ENCODE measurements around the gene LIPK.
"Not testable (repeated sequence)": the region's sequence is repeated elsewhere in the genome, so short reads cannot be mapped to it uniquely, and the experiment has no call there.

Gene LIPK, protein sequence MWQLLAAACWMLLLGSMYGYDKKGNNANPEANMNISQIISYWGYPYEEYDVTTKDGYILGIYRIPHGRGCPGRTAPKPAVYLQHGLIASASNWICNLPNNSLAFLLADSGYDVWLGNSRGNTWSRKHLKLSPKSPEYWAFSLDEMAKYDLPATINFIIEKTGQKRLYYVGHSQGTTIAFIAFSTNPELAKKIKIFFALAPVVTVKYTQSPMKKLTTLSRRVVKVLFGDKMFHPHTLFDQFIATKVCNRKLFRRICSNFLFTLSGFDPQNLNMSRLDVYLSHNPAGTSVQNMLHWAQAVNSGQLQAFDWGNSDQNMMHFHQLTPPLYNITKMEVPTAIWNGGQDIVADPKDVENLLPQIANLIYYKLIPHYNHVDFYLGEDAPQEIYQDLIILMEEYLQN

DNA sequence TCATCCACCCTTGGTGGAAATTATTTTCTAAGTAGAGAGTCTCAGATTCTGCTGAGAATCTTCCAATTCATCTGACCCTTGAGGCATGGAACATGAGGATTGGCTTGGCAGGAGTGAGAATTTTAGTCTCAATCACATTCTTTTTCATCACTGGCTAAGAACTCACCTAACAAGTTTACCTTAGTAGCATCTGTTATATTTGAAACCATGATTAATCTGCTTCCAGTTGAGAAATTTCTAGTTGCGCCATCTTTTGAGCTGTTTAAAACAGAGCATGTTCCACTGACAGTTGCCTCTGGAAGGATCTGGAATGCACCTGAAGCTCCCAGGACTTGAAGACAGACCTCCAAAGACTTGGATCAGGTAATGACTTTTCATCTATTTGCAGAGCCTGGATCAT, at the start of gene LIPK:
TSS of gene LIPK (plus strand) at position 292 of the 400 bp plus-strand sequence. CDS start 18,295 bp downstream, outside the sequence.
- DNase-seq = no peak

DNA sequence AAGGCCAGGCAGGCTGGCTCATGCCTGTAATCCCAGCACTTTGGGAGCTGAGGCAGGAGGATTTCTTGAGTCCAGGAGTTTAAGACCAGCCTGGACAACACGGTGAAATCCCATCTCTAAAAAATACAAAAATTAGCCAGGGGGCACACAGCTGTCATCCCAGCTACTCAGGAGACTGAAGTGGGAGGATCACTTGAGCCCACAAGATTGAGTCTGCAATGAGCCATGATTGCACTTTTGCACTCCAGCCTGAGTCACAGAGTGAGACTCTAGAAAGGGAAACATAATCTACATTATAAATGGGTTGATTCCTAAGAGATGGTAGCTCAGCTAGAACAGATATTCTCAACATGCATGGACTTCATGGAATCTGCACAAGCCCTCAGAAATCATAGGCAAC, 48.1 kb upstream of the LIPK start:
- DNase-seq = no peak

DNA sequence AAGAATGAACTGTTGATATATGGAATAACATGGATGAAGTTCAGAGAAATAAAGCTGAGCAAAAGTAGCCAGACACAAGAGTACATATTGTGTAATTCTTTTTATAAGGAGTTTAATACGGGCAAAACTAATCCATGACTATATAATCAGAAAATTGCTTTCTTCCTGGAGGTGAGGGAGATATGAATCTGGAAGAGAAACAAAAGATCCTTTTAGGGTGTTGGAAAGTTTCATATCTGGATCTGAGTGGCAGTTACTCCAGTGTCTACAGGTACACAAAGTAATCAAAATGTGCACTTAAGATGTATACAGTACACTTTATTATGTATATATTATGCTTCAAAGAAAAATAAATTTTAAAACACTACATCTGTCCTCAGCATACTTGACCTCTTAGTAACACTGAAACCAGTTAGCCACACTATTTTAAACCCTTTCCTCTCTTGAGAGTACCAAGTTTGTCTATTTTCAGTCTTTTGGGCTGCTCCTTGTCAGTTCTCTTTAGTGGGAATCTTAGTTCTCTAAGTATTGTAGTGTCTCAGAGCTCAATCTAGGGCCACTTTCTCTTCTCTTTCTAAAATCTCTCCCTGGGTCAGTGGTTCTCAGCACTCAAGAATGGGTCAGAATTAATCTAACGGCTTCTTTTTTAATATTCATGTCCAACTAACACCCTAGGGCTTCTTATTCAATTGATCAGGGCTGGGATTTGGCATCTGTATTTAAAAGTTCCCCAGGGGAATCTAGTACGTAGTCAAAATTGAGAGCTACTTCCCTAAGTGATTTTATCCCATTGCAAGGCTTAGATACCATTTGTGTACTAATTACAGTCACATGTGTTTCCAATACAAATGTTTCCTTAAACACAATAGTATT, 46.1 kb upstream of the LIPK start:
- DNase-seq = no peak

DNA sequence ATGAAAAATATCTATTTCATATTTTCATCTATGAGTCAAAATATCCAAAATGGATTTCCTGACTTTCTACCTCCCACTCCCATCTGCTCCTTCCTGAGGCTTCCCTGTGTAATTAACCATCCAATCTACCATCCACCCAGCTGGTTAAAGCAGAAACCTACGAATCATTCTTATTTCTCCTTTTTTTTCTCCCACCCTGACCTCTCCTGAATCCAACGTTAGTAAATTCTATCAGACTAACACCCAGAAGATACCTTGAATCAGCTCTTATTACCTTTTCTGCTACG, 45.5 kb upstream of the LIPK start:
- DNase-seq = no peak

DNA sequence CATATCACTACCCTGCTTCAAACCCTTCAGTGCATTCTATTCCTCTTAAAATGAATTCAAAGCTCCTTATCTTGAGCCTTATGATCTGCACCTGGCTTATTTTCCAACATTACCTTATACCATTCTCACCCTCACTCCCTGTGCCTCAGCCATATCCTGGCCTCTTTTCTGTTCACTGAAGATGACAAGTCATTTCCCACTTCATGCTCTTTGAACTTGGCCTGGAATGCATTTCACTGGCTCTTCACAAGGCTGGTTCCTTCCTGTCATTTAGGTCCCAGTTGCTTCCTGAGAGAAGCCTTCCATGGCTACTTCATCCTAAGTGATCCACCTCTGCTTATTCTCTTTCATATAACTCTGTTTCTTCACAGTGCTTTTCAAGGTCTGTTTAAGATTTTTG, 45.0 kb upstream of the LIPK start:
- DNase-seq = no peak

DNA sequence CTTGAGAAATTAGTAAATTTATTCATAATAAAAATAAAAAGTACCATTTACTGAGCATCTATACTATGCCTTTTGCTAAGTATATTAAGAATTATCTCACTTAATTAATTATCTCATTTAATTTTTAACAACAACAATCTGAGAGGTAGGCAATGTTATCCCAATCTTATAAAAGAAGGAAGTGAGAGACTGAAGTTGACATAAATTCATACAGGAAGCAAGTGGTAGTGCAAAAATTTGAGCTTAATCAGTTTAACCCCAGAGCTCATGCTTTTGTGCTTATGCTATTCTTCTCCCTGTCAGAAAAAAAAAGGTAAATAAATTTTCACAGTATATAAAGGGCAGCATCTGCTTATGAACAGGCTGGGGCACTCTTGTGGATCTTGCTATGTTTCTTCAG, 44.5 kb upstream of the LIPK start:
- DNase-seq = no peak

DNA sequence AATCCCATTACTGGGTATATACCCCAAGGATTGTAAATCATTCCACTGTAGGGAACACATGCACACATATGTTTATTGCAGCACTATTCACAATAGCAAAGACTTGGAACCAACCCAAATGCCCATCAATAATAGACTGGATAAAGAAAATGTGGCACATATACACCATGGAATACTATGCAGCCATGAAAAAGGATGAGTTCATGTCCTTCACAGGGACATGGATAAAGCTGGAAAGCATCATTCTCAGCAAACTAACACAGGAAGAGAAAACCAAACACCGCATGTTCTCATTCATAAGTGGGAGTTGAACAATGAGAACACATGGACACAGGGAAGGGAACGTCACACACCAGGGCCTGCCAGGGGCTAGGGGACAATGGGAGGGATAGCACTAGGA, 42.9 kb upstream of the LIPK start:
- not testable (repeated sequence) for DNase-seq

DNA sequence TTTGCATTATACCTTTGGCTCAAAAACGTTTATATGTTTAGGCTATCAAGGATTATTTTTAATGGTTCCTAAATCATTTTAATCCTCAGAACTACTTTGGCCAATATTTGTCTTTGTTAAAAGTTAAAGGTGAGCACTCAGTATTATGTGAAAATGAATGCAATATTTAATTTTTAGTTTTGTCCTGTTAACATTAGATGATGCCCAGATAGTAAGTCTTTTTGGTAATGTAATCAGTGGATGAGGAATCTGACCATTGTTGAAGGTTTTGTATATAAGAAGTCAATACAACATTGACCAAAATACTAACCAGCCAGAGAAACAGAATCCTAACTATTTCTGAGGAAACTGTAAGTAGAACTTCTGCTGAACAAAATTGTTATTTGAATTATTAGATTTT, 41.9 kb upstream of the LIPK start, which contains the start of gene LIPF:
TSS of gene LIPF (plus strand) at position 301 of the 400 bp plus-strand sequence. CDS start 2,856 bp downstream, outside the sequence.
- no peak for DNase-seq

DNA sequence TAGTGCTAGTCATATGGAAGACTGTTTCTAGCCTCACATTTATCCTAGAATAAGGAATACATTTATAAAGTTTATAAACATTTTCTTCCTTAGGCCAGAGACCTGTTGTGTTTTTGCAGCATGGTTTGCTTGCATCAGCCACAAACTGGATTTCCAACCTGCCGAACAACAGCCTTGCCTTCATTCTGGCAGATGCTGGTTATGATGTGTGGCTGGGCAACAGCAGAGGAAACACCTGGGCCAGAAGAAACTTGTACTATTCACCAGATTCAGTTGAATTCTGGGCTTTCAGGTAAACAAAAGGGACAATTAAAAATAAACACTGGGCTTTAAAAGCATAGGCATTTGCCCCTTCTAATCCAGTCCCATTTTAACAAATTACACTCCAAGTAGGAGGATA, 37.6 kb upstream of the LIPK start:
- DNase-seq = no peak

DNA sequence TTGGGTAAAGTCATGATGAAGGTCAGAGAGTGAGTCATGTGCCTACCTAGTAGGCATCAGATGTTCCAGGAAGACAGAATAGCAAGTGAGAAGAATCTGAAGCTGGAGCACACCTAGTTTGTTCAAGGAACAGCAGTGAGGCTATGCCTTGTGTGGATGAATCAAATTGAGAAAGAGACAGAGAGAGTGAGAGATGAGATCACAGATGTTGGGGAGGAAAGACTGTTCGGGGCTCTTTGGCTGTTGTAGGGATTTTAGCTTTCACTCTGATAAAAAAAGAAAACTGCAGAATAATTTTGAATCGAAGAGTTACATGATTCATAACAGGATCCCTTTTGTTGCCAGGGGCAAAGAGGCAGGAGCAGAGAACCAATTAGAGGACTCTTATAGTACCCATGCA, 35.6 kb upstream of the LIPK start:
- DNase-seq = no peak

DNA sequence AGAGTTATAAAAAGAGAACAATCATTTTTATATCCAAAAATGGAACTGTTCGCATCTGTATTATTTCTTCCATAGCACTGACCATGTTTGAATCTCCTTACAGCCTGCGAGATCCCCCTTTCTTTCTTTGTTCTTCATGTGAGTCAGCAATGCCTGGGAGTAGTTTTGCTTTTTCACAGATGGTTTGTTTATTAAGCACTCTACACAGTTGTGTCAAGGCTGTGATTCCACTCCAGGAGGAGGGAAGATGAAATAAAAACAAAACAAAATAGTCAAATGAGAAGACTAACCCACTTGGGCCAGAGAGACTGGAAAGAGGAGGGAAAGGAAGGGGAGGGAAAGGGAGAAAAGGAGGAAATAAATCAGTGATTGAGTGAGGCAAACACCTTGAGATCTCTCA, 34.0 kb upstream of the LIPK start:
- DNase-seq = no peak

DNA sequence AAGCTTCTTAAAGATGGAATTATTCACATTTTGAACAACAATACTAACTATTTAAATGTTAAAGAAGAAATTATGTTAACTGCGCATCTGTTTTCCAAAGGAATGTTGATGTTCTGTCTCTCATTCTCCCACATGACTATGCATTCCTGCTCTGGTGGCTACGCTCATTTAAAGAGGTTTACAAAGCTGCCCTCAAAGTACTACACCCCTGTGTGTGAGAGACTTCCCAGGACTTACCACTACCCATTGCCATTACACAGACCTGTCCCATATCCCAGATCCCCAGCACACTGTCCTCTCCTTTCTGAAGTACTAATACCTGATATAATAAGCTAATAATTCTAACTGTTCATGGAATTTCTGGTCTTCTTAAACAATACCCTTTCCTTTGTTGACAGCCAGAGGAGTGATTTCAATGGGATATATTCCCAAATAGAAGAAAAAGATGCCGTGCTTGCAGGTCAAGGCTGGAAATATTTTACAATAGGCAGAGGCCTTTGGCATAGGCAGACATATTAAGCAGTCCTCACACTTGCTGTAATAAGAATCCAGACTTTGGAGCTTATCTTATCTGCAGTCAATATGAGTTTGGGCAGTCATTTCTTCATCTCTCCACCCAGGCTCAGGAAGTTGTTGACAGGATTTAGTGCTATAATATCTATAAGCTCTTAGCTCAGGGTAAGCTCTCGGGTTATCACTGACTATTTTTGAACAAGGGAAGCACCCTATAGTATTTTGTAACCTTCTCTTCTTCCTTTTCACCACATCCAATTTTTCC, 29.6 kb upstream of the LIPK start:
- no peak for DNase-seq

DNA sequence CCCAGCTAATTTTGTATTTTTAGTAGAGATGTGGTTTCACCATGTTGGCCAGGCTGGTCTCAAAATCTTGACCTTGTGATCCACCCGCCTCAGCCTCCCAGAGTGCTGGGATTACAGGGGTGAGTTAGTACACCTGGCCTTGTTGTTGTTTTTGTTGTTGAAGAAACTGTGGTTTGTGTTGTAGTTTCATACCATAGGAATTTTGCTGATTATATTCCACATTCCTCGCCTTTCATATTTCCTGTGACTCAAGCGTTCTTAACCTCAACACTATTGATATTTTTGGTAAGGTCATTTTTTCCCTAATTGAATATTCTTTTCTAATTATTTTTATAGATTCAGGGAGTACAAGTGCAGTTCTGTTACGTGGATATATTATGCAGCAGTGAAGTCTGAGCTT, 25.1 kb upstream of the LIPK start:
- DNase-seq = no peak

DNA sequence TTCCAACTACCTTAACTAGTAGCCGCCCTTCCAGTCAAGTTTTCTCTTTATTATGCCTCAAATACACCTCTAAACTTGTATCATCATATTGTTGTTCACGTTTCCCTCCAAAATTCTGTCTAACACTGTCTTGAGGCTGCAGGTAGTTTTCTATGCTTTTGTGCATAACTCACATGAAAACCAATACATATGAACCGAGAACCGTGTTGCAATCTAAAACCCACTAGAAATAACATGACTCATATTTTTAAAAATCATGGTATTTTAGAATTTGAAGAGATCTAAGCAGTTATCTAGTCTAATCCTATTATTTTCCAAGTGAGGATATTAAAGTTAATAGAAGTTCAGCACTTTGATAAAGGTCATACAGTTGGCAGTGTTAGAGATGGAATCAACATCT, 23.6 kb upstream of the LIPK start:
- DNase-seq = no peak

DNA sequence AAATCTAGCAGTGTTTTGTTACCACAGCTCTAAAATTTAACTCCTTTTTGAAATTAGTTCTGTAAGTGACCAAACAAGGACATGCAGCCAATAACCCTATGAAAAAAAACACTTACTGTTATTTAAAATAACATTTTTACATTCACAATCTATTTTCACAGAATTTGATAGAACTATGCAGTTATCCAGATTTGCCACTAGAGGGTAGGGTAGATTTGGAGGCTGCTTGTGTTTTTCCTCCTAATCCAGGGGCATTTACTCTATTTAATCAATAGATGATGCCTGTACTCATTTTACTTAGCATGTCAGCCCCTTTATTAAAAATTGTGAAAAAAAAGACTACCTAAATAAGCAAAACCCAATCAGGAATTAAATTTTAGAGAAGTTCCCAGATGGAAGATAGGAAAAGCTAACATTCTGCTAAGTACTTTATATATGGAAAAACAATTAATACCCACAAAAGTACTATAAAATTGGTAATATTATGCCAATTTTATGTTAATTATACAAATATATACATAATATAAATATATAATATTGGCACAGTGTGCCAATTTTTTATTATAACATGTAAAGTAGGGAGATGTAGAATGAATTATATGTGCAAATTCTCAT, 18.1 kb upstream of the LIPK start:
- DNase-seq = no peak

DNA sequence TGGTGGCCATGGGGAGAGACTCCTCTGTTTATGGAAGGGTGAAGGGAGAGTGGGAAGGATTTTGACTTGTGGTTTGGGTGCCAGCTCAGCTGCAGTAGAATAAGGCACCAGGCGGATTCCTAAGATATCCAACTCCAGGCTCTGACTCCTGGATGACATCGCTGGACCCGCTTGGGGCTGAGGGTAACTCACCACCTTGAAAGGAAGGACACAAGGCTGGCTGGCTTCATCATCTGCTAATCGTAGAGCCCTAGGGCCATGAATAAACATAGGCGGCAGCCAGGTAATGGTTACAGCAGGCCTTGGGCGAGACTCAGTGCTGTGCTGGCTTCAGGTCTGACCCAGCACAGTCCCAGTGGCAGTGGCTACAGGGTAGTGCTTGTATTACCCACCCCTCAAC, 16.7 kb upstream of the LIPK start:
- DNase-seq = no peak

DNA sequence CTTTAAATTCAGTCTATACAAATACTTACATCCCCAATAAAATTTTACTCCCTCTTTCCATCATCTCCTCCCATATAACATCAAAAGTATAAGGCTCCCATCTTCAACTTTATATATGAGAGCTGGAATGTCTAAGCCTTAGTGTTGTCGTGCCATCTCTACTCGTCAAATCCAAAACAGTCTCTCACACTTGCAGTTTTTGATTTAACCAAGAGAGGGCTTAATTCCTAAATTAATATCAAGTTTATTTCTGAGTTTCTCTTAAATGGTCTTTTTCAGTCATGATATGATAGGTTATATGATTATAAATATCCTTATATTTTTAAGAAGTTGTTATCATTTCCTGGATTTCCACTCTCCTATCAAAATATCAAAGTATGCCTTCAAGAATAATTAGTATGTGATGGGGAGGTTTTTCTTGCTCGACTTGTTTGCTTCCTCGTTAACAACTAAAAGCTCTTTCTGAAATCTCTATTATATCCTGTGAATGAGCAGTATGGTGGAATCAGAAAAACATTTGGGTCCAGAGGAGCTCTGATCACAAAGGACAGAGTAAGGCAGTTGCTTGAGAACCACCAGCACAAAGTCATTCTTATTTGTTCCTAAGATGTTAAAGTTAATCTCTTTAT, 12.5 kb upstream of the LIPK start:
- no peak for DNase-seq

DNA sequence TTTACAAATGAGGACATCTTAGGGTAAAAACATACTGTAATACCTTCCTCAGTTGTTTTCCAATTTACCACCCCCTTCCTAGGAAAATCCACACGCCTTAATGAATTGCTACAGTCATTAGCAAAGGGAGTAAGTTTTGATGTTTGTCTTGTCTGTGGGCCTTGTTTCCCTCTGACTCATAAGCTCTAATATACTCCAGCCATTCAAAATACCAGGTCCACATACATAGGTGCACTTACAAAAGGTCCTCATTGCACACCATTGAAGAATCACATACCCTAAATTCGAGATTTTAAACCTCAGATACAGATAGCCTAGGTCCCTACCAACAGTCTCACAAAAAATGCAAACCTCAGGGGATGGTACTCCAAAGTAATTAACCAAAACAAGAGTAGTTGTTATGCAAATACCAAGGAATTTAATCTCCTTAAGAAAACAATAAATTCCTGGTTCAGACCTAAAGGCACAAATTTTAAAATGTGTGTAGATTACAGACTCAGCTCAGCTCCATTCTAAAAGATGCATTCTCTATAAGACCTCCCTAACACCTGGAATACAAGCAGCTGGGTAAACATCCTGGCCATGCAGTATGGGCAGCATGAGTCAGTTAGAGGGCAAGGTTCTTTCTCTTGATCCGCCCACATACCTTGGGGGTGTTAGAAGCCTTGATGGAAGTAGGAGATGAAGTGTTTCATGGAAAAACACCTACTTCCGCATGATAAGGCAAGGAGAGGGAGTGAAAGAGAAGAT, 3.0 kb upstream of the LIPK start:
- no peak for DNase-seq

DNA sequence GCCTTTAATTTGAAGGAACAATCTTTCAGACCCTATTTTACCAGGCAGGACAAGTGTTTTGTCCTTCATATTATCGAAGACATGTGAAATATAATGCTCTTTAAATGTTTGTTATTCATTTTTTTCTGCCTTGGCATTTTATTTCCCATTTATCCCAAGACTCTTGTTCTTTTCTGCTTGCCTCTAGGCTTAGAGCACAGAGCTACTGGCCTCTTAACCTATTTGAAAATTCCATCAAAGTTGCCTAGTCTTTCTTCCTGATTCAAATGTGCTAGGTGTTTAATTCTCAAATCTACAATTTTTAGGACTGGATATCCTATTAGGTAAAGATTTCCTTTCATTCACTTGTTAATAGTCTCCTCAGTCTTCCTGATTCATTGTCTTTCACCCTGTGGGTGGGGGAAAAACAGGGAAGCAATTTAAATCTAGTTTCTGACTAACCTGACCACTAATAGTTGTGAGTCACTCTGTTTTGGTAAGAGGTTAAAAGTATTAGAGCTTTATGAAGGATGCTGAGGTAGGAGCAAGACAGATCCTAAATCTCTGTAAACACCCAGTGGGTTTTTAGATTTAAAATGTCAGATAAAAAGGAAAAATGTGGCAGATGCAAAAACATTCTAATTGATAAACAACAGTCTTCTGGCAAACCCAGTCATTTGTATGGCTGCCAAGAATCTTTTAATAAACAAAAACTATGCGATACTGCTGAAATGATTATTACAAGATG, 1.5 kb downstream of the LIPK start:
- DNase-seq = no peak

DNA sequence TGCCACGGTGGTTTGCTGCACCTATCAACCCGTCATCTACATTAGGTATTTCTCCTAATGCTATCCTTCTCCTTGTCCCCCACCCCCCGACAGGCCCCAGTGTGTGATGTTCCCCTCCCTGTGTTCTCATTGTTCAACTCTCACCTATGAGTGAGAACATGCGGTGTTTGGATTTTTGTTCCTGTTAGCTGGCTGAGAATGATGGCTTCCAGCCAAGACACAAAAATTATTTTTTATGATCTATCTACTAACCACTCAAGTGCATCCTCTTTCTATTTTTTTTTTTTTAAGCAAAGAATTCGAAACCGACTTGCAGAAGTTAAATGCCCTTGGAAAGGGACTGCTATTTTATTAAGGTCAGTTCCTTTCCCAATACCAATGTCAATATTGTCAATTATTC, 3.3 kb downstream of the LIPK start:
- not testable (repeated sequence) for DNase-seq

DNA sequence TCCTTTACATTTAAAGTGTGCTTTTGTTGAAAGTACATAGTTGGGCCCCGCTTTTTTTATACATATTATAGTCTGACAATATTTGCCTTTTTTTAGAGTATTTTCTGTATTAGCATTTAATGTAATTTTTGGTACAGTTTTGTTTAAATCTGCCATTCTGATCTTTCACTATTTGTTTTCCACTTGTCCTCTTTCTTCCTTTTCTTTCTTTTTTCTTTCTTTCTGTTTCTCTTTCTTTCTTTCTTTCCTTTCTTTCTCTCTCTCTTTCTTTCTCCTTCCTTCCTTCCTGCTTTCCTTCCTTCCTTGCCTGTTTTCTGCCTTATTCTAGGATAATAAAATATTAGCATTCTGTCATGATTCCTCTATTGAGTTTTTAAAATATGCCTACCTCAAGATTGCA, 9.5 kb downstream of the LIPK start:
- DNase-seq = no peak

Data from activated CD8-positive, alpha-beta memory T cell treated with anti-CD3 and anti-CD28 coated beads, Interleukin-2, amount 50 U/mL, for 48 hours (primary cell).